Liver (tissue), 9 donors: ENCODE measurements around the gene SGIP1. TPM values are rescaled to one million over a fixed set of nuclear protein-coding genes. Genes with fewer than 3 reads are reported as not detected.

ENCODE experiments used
- DNase-seq: peaks from one replicate; pipeline ENCODE4 v3.0.0-alpha.2; 2017; ENCODE audit warnings: low spot score
- H3K27ac ChIP-seq, 2 donors: one replicate each; pipeline ENCODE4 v1.7.0; 2013; ENCODE audit warnings: inconsistent platforms in 2 of 2, low read length in 2 of 2, control low read depth in 1 of 2, low read depth in 1 of 2, mild to moderate bottlenecking in 1 of 2
- H3K27me3 ChIP-seq, 4 donors: one replicate each; pipeline versions ENCODE4 v1.6.1 to v1.7.0; 2013; ENCODE audit warnings: low read length in 3 of 4, inconsistent platforms in 1 of 4, mild to moderate bottlenecking in 1 of 4, moderate library complexity in 1 of 4; ENCODE audit not compliant: control insufficient read depth in 4 of 4, insufficient read depth in 4 of 4
- H3K36me3 ChIP-seq, 4 donors: one replicate each; pipeline versions ENCODE4 v1.6.1 to v1.7.0; 2013; ENCODE audit warnings: low read length in 3 of 4, mild to moderate bottlenecking in 3 of 4, low read depth in 1 of 4, moderate library complexity in 1 of 4; ENCODE audit not compliant: control insufficient read depth in 4 of 4, insufficient read depth in 3 of 4
- H3K4me1 ChIP-seq, 4 donors: one replicate each; pipeline versions ENCODE4 v1.6.1 to v1.7.0; 2013; ENCODE audit warnings: low read length in 3 of 4, mild to moderate bottlenecking in 3 of 4, moderate library complexity in 1 of 4; ENCODE audit not compliant: control insufficient read depth in 4 of 4, insufficient read depth in 4 of 4
- H3K4me3 ChIP-seq, 3 donors: one replicate each; pipeline versions ENCODE4 v1.6.1 to v1.7.0; 2013; ENCODE audit warnings: low read length in 3 of 3, control low read depth in 1 of 3, low read depth in 1 of 3, mild to moderate bottlenecking in 1 of 3
- H3K9ac ChIP-seq, 2 donors: one replicate each; pipeline ENCODE4 v1.7.0; 2013; ENCODE audit warnings: low read length in 2 of 2, mild to moderate bottlenecking in 2 of 2, moderate library complexity in 2 of 2, control low read depth in 1 of 2, low read depth in 1 of 2
- H3K9me3 ChIP-seq, 4 donors: one replicate each; pipeline versions ENCODE4 v1.6.1 to v1.7.0; 2013; ENCODE audit warnings: low read length in 3 of 4; ENCODE audit not compliant: control insufficient read depth in 4 of 4
- ATF3 ChIP-seq: IDR thresholded peaks from 2 replicates; pipeline ENCODE4 v1.6.1; 2016; ENCODE audit warnings: antibody characterized with exemption
- FOXA1 ChIP-seq: IDR thresholded peaks from 2 replicates; pipeline ENCODE4 v1.6.1; 2016; ENCODE audit warnings: antibody characterized with exemption
- FOXA2 ChIP-seq: IDR thresholded peaks from 2 replicates; pipeline ENCODE4 v1.6.1; 2016; ENCODE audit warnings: antibody characterized with exemption
- GABPA ChIP-seq, 2 donors: IDR thresholded peaks in 1 of 2; conservative IDR thresholded peaks in 1 of 2; 2 replicates each; pipeline ENCODE4 v1.6.1; 2016; ENCODE audit warnings: antibody characterized with exemption in 2 of 2, mild to moderate bottlenecking in 1 of 2, moderate library complexity in 1 of 2
- HNF4A ChIP-seq, 2 donors: conservative IDR thresholded peaks; 2 replicates each; pipeline ENCODE4 v1.6.1; 2016; ENCODE audit warnings: antibody characterized with exemption in 2 of 2, mild to moderate bottlenecking in 2 of 2
- MAX ChIP-seq: IDR thresholded peaks from 2 replicates; pipeline ENCODE4 v1.6.1; 2016; ENCODE audit warnings: antibody characterized with exemption
- NR2F2 ChIP-seq: IDR thresholded peaks from 2 replicates; pipeline ENCODE4 v1.6.1; 2016; ENCODE audit warnings: antibody characterized with exemption
- RAD21 ChIP-seq, 2 donors: IDR thresholded peaks; 2 replicates each; pipeline ENCODE4 v1.6.1; 2016; ENCODE audit warnings: antibody characterized with exemption in 2 of 2, mild to moderate bottlenecking in 2 of 2
- REST ChIP-seq: IDR thresholded peaks from 2 replicates; pipeline ENCODE4 v1.6.1; 2016; ENCODE audit warnings: antibody characterized with exemption, mild to moderate bottlenecking
- RXRA ChIP-seq, 2 donors: IDR thresholded peaks; 2 replicates each; pipeline ENCODE4 v1.6.1; 2017 to 2018; ENCODE audit warnings: antibody characterized with exemption in 2 of 2, mild to moderate bottlenecking in 1 of 2
- TAF1 ChIP-seq: conservative IDR thresholded peaks from 2 replicates; pipeline ENCODE4 v1.6.1; 2016; ENCODE audit warnings: antibody characterized with exemption, mild to moderate bottlenecking
- YY1 ChIP-seq: IDR thresholded peaks from 2 replicates; pipeline ENCODE4 v1.6.1; 2016; ENCODE audit warnings: antibody characterized with exemption, mild to moderate bottlenecking
- WGBS: extraction: QIAGEN DNeasy Blood & Tissue Kit; methylation state at CpG from one replicate; pipeline ENCODE4 v1.1.7; 2013; 5-methylcytosine and 5-hydroxymethylcytosine counted together
- polyA plus RNA-seq, 2 donors: library from polyadenylated mRNA; stranded (reverse) in 1 of 2; unstranded in 1 of 2; fragments of 200-250 nt in 1 of 2; fragments of >200 nt in 1 of 2; fragmentation: Nextera tagmentation in 1 of 2; extraction: Ambion mirVana in 1 of 2; gene quantifications; one replicate each; pipeline versions ENCODE4 v1.2.1 to v1.2.3, GENCODE V29; 2013 to 2015
- total RNA-seq, 2 donors: library from RNA; depleted of rRNA; stranded (reverse); fragments of >200 nt; gene quantifications; one replicate each; pipeline ENCODE4 v1.2.3, GENCODE V29; 2014
- TF ChIP-seq, protein P1 (sequence below): IDR thresholded peaks from 2 replicates; pipeline ENCODE4 v1.6.1; 2016; ENCODE audit warnings: antibody characterized with exemption
- donor health status: healthy.
- donor health status: healthy.
- donor health status: healthy.
- donor health status: healthy.
- donor health status: healthy.

Gene SGIP1
- total and polyA plus RNA-seq, 4 donors = 0.09 to 2.5 (median 0.38) TPM

DNA sequence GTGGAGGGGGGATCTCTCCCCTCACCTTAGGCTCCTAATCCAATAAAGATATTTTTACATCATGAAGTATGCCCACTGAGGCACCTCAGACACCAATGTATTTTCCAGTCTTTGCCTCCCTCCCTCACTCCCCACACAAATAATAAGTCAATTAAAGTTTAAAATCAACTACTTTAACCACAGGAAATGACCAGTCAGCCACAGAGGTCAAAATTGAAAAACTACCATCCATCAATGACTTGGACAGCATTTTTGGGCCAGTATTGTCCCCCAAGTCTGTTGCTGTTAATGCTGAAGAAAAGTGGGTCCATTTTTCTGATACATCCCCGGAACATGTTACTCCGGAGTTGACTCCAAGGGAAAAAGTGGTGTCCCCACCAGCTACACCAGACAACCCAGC, 147.7 kb downstream of the SGIP1 start (continued):
- TF ChIP-seq REST = no peak
- TF ChIP-seq MAX = no peak

DNA sequence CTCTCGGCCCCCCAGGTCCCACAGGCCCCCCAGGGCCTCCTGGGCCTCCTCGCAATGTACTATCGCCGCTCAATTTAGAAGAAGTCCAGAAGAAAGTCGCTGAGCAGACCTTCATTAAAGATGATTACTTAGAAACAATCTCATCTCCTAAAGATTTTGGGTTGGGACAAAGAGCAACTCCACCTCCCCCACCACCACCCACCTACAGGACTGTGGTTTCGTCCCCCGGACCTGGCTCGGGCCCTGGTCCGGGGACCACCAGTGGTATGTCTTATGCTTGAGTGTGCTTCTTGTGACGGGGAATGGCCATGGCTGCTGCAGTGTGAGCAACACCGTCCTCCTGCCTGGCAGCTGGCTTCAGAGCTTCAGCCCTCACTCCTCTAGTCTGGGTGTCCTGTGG, 148.2 kb downstream of the SGIP1 start:
- WGBS = 92% methylated on average over 11 of the region's 11 CpGs
- H3K4me3 ChIP-seq = no peak overlapping the region
- H3K4me1 ChIP-seq = no peaks in the 10 kb centered on the region
- H3K27ac ChIP-seq = no peak overlapping the region
- H3K27me3 ChIP-seq = no peaks in the 10 kb centered on the region
- TF ChIP-seq RAD21 (IDR thresholded peaks at IDR 0.05) = no peak
- TF ChIP-seq TAF1 = no peak
- no peaks in the 10 kb centered on the region for H3K36me3 ChIP-seq
- H3K9ac ChIP-seq = no peak overlapping the region
- H3K9me3 ChIP-seq = peaks cover 0 to 2% (median 0%) of the 10 kb centered on the region in 4 donors
- no peak for DNase-seq

GRCh38 chr1:66684353-66684752, 150.4 kb downstream of the SGIP1 start:
- TF ChIP-seq GABPA (IDR thresholded peaks at IDR 0.05 in 1 of 2, conservative IDR thresholded peaks at IDR 0.05 in 1 of 2) (no peak), ATF3 (no peak), YY1 (no peak), FOXA1 (no peak), REST (no peak), HNF4A (conservative IDR thresholded peaks at IDR 0.05) (no peak), MAX (no peak), RAD21 (IDR thresholded peaks at IDR 0.05) (no peak), FOXA2 (no peak), NR2F2 (no peak), RXRA (IDR thresholded peaks at IDR 0.05) (no peak)
- TF ChIP-seq, protein P1, sequence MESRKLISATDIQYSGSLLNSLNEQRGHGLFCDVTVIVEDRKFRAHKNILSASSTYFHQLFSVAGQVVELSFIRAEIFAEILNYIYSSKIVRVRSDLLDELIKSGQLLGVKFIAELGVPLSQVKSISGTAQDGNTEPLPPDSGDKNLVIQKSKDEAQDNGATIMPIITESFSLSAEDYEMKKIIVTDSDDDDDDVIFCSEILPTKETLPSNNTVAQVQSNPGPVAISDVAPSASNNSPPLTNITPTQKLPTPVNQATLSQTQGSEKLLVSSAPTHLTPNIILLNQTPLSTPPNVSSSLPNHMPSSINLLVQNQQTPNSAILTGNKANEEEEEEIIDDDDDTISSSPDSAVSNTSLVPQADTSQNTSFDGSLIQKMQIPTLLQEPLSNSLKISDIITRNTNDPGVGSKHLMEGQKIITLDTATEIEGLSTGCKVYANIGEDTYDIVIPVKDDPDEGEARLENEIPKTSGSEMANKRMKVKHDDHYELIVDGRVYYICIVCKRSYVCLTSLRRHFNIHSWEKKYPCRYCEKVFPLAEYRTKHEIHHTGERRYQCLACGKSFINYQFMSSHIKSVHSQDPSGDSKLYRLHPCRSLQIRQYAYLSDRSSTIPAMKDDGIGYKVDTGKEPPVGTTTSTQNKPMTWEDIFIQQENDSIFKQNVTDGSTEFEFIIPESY = no peak
- no peak overlapping the region for H3K4me3 ChIP-seq
- no peak overlapping the region for H3K27ac ChIP-seq
- no peaks in the 10 kb centered on the region for H3K36me3 ChIP-seq
- H3K9me3 ChIP-seq = peaks cover 0 to 2% (median 0%) of the 10 kb centered on the region in 4 donors
- no peak for DNase-seq
- WGBS = 80% methylated on average over 3 of the region's 3 CpGs
- no peak overlapping the region for H3K9ac ChIP-seq
- no peaks in the 10 kb centered on the region for H3K27me3 ChIP-seq
- no peaks in the 10 kb centered on the region for H3K4me1 ChIP-seq
